Measurements from ENCODE around the gene LRBA. TPM values are rescaled to one million over a fixed set of nuclear protein-coding genes. Genes with fewer than 3 reads are reported as not detected.

Gene LRBA
- total RNA-seq, 4 donors from 2014 or later = 13.3 to 21.2 (median 20.1) TPM

DNA sequence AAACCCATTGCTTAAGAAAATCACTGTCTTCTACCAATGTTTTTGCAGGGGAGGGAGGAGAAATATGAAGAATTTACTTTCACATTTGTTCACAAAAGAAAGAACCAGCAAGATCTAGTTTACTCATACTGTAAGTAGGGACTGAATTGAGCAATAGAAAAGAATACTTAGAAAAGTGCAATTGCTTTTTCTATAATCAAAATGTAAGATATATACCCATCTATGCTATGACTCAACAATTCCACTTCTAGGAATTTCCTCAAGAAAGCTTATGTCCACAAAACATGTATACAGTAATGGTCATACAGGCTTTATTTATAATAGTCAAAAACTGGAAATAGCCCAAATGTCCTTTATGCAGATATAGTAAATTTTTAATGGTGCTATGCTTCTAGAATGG lies 196.4 kb downstream of the LRBA start:
- intact Hi-C loops (cut with DNase I) = no loop called here
- DNase-seq (ENCODE audit: extremely low spot score) = no peak
- no peaks in the 10 kb centered on the region for H3K9me3 ChIP-seq
- H3K27ac ChIP-seq (replicated peaks in 1 of 4) = no peak overlapping the region
- H3K4me3 ChIP-seq = no peak overlapping the region
- no peak for TF ChIP-seq EP300 (IDR thresholded peaks at IDR 0.05)
- TF ChIP-seq POLR2AphosphoS5 (IDR thresholded peaks at IDR 0.05) = no peak
- no peak for TF ChIP-seq POLR2A (IDR thresholded peaks at IDR 0.05; ENCODE audit: low read depth)
- TF ChIP-seq CTCF (IDR thresholded peaks at IDR 0.05) = no peak
- no peaks in the 10 kb centered on the region for H3K4me1 ChIP-seq
- no peaks in the 10 kb centered on the region for H3K36me3 ChIP-seq
- H3K27me3 ChIP-seq = no peaks in the 10 kb centered on the region

GRCh38 chr4:150817804-150818528 lies 197.1 kb downstream of the LRBA start:
- Histone ChIP-seq H3K27me3 (no peaks in the 10 kb centered on the region), H3K36me3 (no peaks in the 10 kb centered on the region), H3K27ac (replicated peaks in 1 of 4) (no peak overlapping the region), H3K9me3 (no peaks in the 10 kb centered on the region), H3K4me1 (no peaks in the 10 kb centered on the region), H3K4me3 (no peak overlapping the region)
- 94% methylated on average over 3 of the region's 3 CpGs for WGBS
- no peak for DNase-seq (ENCODE audit: extremely low spot score)
- TF ChIP-seq POLR2A (IDR thresholded peaks at IDR 0.05; ENCODE audit: low read depth) (no peak), EP300 (IDR thresholded peaks at IDR 0.05) (no peak), POLR2AphosphoS5 (IDR thresholded peaks at IDR 0.05) (no peak), CTCF (IDR thresholded peaks at IDR 0.05) (no peak)
- intact Hi-C loops (cut with DNase I) = no loop called here

GRCh38 chr4:150817017-150817416 lies 198.1 kb downstream of the LRBA start:
- no peaks in the 10 kb centered on the region for H3K27me3 ChIP-seq
- no peaks in the 10 kb centered on the region for H3K9me3 ChIP-seq
- no peak overlapping the region for H3K27ac ChIP-seq (replicated peaks in 1 of 4)
- H3K4me3 ChIP-seq = no peak overlapping the region
- intact Hi-C loops (cut with DNase I) = no loop called here
- no peaks in the 10 kb centered on the region for H3K4me1 ChIP-seq
- 100% methylated on average over 1 of the region's 1 CpG for WGBS
- H3K36me3 ChIP-seq = no peaks in the 10 kb centered on the region
- TF ChIP-seq CTCF (IDR thresholded peaks at IDR 0.05) (no peak), EP300 (IDR thresholded peaks at IDR 0.05) (no peak), POLR2AphosphoS5 (IDR thresholded peaks at IDR 0.05) (no peak), POLR2A (IDR thresholded peaks at IDR 0.05; ENCODE audit: low read depth) (no peak)
- no peak for DNase-seq (ENCODE audit: extremely low spot score)

GRCh38 chr4:150816491-150816890 lies 198.6 kb downstream of the LRBA start:
- Histone ChIP-seq H3K27me3 (no peaks in the 10 kb centered on the region), H3K4me1 (no peaks in the 10 kb centered on the region), H3K9me3 (no peaks in the 10 kb centered on the region), H3K27ac (replicated peaks in 1 of 4) (no peak overlapping the region), H3K4me3 (no peak overlapping the region), H3K36me3 (no peaks in the 10 kb centered on the region)
- DNase-seq (ENCODE audit: extremely low spot score) = no peak
- no peak for TF ChIP-seq EP300 (IDR thresholded peaks at IDR 0.05)
- TF ChIP-seq POLR2A (IDR thresholded peaks at IDR 0.05; ENCODE audit: low read depth) = no peak
- TF ChIP-seq CTCF (IDR thresholded peaks at IDR 0.05) = no peak
- intact Hi-C loops (cut with DNase I) = no loop called here

GRCh38 chr4:150814873-150815272 lies 200.2 kb downstream of the LRBA start:
- TF ChIP-seq POLR2A (IDR thresholded peaks at IDR 0.05; ENCODE audit: low read depth) (no peak), POLR2AphosphoS5 (IDR thresholded peaks at IDR 0.05) (no peak), CTCF (IDR thresholded peaks at IDR 0.05) (no peak), EP300 (IDR thresholded peaks at IDR 0.05) (no peak)
- no peak for DNase-seq (ENCODE audit: extremely low spot score)
- no peaks in the 10 kb centered on the region for H3K9me3 ChIP-seq
- H3K27ac ChIP-seq (replicated peaks in 1 of 4) = no peak overlapping the region
- H3K4me3 ChIP-seq = no peak overlapping the region
- H3K36me3 ChIP-seq = no peaks in the 10 kb centered on the region
- no peaks in the 10 kb centered on the region for H3K27me3 ChIP-seq
- H3K4me1 ChIP-seq = no peaks in the 10 kb centered on the region
- intact Hi-C loops (cut with DNase I) = no loop called here
- 87% methylated on average over 1 of the region's 1 CpG for WGBS
